Measurements from ENCODE around the gene LTBP3.

Gene LTBP3

DNA sequence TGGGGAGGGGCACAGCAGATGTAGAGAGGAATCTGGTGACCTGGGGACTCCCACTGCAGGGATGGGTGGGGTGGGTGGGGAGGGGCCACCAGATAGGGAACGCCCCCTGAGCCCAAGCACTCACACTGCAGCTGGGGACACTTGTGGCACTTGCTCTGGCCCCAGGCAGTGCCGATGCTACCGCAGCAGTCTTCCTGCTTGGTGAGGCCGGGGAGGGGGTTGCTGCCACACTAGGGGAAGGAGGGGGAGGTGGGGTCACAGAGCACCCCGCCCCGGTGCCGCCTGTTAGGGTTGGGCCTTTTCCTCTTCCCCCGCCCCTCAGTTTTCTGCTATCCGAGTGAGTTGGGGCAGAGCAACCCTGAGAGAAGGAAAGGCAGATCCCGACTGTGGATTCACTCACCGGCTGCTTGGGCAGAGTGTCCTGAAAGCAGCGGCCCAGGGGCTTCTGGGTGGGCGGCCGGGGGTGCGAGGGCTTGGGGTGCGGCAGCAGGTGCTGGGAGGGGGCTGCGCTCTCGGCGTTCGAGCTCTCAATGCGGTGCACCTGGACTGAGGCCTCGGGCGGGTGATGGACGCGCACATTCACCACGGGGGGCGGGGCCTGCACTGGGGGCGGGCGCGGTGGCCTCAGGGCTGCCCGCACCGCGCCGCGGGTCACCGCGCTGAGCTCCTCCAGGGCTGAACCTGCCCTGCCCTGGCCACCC is 4.7 kb downstream of the LTBP3 start:
- DNase-seq = no peak

DNA sequence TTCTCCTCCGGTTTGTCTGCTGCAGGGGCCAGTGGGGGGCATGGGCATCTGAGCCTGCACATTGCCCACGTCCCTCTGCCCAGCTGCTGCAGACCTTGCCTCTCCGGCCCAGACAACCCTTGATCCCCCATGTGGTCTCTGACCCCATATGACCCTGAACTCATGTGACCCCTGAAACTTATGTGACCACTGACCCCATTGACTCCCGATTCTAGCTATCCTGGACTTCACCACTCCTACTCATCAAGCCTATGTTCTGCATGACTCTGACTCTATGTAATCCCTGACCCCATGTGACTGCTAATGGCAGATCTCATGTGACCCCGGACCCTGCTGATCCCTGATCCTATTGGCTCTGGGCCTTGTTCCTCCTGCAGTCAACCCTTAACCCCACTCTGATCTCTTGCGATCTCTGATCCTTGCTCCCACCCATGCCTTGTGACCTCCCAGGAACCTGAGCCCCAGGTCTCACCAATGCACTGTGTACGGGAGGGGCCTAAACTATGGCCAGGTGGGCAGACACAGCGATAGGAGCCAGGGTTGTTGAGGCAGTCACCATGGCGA is 5.7 kb downstream of the LTBP3 start:
- DNase-seq = no peak

DNA sequence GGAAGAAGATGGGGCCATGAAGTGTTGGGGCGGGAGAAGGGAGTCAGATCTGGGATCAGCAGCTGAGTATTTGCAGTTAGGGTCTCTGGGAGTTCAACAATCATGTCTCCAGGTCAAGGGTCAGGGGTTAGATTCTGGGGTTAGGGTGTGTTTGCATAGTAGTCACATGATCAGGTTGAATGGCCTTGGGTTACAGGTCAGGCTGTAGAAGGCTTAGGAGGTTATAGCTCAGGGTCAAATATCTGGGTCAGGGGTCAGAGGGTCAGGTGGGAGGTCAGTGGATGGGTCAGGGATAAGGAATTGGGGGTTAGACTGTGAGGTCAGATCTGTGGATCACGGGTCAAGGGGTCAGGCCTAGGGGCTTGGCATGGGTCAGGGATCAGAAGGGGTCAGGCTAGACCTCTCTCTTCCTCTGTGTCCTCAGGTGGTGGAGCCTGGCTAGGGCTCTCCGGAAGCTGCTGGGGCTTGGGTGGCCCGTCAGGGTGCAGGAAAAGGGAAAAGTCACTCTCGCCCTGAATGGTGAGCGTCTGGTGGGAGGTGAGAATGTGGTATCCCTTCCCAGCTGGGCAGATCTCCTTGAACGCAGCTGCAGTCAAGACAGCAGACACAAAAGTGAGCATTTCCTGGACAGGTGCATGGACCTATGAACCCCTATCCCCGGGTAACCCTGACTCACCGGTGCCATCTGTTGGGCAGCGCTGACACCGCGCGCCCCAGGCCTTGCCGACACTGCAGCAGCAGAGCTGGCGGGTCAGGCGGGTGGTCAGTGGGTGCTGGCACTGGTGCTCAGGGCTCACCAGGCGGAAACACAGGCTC is 6.4 kb downstream of the LTBP3 start:
- no peak for DNase-seq

DNA sequence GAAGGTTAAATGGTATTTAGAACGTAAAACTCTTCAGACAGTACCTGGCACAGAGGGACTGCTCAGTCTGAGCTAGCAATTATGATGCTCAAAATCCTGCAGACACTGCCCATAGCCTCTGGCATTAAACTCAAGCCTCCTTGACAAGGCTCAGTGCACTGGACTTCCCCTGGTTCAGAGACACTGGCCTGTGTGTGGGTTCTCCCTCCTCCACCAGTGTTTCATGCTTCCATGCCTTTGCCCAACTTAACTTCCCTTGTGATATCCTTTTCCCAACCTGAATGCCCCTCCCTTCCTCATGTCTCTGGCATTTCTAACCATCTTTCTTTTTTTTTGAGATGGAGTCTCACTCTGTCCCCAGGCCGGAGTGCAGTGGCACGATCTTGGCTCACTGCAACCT is 9.1 kb downstream of the LTBP3 start:
- DNase-seq = no peak

DNA sequence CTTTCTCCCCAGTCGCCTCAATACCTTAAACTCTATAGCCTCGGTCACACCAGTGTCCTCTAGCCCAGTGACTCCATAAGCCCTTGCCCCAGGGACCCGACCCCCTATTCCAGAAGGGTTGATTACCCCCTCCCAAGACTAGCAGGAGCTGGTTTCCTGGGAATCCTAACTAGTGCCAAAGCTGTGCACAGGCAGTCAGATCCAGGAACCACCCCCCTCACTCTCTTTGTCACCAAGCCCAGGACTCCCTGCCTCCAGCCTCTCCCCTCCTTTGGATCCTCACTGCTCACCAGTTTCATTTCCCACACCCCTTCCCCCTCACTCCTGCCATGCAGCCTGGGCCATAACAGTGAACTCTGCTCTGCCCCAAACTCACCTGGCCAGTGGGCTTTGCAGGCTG is 9.8 kb downstream of the LTBP3 start:
- no peak for DNase-seq

DNA sequence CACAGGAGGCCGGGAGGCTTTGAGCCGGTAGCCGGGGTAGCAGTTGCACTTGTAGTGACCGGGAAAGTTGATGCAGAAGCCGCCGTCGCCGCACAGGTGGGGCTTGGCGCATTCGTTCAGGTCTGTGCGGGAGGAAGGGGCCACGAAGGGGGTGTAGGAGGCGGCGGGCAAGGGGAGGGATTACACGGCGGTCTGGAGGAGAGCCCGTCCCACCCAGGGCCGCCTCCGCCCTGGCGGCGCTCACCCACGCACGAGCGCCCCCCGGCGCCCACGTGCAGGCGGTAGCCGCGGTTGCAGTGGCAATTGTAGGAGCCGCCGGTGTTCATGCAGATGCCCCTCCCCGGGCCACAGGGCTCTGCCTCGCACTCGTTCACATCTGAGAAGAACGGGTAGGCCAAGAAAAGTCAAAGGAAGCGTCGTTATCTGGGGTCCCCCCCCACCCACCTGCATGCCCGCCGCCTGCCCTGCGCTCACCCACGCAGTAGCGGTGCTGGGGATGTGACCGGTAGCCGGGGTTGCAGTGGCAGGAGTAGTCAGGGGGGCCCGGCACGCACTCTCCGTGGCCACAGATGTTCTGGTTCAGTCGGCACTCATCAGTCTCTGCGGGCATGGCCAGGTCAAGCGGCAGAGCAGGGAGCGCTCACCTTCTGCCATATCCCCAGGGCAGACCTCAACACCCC is 10.6 kb downstream of the LTBP3 start:
- DNase-seq = no peak

DNA sequence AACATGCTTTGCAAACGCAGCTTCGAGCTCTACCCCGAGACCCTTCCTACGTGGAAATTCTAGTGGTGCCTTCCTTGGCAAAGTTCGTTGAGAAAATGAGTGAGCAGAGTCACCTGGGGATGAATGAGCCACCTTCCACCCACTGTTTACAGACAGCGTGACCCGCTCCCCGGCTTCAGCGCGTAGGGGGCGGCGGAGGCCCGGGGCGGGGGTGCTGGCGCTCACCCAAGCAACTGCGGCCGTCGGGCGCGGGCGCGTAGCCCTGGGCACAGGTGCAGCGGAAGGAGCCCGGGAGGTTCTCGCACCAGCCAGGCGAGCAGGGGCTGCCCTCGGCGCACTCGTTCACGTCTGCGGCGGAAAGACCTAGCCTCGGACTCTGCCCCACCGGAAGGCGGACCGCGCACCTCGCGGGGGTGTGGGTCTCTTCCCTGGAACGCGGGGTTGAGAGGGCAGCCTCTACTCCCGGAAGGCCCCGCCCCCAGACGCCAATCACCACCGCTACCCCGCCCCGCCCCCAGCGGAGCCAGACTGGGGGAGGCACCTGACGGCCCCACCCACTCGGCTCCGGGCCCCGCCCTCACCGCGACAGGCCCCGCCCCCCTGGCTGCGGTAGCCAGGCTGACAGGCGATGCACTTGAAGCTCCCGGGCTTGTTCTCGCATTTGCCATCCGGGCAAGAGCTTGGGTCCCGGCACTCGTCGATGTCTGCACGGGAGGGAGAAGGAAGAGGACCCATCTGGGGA is 11.8 kb downstream of the LTBP3 start:
- DNase-seq = peak; percentile 76

DNA sequence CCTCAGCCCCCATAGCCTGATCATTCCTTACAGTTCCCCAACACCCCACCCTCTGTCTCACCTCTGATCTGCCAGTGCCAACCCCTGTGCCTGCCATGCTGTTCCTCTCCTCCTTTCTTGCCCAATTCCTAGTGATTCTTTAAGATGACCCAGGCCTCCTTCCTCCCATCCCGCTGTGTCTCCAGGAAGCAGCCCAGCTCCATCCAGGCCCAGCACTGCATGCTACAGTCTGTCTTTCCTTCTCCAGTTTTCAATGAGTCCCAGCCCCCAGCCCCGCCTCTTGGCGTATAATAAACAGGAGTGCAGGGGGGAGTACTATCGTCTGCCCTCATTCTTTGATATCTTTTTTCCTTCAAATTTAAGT is 12.3 kb downstream of the LTBP3 start:
- DNase-seq = no peak

DNA sequence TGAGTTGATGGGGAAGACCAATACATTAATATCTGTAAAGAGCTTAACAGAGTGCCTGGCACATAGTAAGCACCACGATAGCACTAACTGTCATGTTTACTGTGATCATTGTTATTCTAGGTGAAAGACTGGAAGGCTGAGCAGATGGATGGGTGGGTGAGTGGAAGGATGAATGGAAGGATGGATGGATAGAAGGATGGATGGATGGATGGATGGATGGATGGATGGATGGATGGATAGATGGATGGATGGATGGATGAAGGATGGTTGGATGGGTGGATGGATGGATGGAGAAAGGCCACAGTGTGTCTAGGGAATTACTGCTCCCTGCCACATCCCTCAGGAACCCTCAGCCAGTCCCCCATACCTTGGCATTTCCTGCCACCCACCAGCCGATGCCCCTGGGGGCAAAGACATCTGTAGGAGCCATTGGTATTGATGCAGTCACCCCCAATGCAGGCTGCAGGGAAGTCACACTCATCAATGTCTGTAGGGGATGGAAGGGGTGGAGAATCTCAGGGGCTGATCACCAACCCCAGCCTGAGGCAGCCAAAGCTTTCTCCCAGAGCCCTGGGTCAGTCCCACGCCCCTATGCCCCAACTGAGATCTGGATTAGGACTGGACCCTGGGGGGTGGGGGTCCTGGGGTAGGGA is 15.3 kb downstream of the LTBP3 start:
- no peak for DNase-seq

DNA sequence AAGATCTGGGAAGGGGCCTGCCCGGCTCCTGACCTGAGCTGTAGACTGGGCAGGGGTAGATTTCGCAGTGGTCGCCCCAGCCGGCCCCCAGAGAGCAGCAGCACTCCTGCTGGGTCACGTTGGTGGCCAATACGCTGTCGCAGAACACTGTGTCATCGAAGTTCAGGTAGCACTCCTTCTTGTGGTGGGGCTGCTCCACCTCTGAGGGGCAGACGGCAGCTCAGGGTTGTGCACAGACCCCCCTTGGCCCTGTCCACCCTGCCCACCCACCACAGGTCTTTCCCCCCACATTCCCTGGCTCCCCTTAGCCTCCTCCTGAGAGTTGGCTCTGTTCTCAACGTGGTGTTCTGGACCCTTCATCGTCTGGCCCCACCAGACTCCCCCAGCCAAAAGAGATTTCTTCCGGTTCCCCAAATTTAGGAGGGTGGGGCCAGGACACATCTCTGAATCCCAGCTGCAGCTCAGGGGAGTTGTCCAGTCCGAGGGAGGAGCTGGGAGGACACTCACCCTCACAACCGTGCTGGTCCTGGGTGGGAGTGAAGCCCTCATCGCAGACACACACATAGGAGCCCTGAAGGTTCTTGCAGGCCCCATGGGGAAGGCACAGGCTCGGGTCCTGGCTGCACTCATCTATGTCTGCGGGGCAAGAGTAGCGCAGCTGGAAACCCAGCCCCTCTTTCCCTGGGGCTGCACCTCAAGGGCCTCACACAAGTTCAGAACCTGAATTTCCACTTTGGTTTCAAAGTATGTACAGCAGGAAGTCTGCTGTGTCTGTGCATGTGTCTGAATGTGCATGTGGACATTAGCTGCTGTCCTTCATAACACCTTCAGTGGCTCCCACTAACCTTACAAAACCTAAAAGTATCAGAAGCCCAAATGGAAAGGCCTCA is 16.8 kb downstream of the LTBP3 start:
- no peak for DNase-seq

DNA sequence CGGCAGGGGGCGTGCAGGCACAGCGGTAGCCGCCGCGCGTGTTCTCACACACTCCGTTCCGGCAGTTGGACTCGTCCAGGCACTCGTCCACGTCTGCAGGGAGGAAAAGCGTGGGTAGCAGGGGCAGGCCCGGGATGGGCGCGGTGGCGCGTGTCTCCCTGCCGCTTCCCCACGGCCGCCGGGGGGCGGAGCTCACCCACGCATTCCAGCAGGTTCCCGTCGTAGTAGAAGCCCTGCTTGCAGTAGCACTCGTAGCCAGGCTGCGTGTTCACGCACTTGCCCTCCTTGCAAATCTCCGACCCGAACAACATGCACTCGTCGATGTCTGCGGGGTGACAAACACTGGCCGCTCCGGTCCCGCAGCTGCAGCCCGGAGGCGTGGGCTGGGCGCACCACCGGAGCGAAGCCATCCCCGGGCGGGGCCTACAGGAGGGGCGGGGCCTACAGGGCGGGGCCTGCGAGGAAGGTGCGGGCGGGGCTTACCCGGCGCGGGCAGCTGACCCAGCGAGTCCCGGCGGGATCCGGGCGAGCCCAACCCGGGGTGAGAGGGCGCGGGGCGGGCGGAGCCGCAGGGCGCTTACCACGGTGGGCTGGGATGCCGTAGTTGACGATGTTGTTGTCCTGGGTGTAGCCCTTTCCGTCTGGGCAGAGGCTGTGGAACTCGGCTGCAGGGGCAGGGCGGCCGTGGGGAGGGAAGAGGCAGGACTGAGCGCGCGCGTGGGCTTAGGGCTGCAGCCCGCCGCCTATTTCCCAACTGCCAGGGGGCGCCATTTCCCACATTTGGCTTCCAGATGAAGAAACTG is 17.7 kb downstream of the LTBP3 start:
- DNase-seq = no peak

DNA sequence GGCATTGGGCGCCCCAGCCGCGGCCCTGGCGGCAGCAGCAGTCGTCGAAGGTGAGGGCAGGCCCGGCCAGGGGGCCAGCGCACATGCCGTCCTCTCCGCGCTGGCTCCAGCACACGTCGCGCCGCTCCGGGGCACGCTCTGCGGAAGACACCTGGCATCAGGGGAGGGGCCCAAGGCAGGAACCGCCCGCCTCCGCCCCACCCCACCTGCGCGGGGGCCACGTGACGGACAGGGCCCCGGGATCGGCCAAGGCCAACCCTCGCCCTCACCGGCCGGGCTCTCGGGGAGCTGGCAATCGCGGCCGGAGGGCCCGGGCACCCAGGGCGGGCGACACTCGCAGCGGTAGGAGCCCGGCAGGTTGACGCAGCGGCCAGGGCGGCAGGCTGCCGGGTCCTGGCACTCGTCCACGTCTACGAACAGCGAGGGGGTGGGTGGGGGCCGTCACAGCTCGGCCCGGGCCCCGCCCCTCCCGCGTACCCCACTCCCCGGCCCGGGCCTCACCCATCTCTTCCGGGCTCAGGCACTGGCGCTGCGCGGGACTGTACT is 18.3 kb downstream of the LTBP3 start:
- no peak for DNase-seq

DNA sequence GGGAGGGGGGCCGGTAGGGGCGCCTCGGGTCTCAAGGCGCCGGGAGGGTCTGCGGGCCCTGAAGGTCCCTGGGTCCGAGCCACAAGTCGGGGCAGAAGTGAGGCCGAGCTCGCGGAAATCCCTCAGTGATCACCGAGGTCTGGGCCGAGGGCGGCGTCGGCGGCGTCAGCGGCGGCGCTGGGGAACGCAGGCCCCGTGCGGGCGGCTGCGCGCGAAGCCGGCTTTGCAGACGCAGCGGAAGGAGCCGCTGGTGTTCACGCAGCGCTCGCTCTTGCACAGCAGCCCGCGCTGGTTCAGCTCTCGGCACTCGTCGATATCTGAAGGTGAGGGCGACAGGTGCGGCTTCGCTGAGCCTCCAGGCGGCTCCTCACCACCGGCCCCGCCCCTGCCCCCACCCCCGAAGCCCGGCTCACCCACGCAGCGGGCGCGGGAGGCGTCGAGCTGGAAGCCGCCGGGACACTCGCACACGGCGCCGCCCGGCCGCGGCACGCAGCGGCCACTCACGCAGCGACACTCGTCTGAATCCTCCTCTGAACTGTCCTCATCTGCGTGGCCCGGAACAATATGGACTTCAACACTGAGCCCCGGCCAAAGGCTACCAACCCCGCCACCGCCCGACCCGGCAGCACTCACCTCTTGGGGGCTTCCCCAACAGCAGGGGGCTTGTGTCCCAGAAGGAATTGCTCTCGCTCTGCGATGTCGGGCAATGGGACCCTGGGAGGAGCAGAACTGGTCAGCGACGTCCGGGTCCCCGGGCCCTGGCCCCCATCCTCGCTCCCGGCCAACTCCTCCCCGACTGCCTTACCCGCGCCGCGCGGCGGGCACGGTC is 19.0 kb downstream of the LTBP3 start:
- DNase-seq = no peak

DNA sequence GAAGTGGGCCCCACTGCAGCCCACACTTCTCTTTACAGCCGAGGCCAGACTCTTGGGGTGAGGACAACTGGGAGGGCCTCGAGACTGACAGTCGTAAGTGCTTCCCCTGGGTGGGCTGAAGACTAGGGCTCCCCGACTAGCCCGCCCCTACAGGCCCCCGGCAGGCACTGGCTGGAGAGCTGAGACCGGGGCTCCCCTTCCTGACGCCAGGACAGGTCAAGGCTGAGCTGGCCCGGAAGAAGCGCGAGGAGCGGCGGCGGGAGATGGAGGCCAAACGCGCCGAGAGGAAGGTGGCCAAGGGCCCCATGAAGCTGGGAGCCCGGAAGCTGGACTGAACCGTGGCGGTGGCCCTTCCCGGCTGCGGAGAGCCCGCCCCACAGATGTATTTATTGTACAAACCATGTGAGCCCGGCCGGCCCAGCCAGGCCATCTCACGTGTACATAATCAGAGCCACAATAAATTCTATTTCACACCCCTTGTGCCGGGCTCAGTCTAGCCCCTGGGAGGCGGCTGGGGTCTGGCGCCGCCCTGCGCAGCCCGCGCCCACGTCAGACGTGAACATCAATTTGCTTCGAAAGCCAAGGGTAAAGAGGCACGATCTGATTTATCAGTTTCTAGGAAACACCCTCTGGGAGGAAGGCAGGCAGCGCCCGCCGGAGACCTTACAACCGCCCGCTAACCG is 19.8 kb downstream of the LTBP3 start:
- DNase-seq = no peak

DNA sequence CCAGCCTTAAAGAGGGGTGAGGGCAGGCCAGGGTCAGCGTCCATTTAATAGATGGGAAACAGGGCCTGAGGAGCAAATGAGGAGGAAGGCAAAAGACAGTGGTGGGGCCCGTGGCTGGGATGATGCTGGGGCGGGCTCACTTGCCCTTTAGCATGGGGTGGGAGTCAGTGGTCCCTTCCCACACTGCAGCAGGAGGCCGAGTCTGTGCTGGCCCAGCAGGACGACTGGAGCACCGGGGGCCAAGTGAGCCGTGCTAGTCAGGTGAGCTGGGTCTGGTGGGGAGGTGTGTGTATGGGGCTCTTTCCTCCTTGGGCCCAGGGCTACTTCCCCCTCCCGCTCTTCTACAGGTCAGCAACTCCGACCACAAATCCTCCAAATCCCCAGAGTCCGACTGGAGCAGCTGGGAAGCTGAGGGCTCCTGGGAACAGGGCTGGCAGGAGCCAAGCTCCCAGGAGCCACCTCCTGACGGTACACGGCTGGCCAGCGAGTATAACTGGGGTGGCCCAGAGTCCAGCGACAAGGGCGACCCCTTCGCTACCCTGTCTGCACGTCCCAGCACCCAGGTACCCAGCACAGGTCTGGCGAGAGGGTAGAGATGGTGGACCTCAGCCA is 20.4 kb downstream of the LTBP3 start:
- no peak for DNase-seq

DNA sequence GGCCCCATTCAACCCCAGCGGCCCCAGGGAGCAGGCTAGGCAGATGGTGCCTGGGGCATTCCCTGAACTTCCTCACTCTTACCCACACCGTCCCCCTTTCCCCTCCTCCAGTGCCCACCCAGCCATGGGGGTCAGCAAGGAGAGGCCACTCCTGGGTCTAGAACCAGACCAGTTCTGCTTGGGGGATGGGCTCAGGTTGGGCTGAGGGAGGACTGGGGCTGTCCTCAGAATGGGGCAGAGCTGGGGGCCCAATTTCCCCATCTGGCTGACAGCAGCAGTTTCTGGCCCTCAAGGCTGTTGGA is 20.9 kb downstream of the LTBP3 start:
- no peak for DNase-seq

DNA sequence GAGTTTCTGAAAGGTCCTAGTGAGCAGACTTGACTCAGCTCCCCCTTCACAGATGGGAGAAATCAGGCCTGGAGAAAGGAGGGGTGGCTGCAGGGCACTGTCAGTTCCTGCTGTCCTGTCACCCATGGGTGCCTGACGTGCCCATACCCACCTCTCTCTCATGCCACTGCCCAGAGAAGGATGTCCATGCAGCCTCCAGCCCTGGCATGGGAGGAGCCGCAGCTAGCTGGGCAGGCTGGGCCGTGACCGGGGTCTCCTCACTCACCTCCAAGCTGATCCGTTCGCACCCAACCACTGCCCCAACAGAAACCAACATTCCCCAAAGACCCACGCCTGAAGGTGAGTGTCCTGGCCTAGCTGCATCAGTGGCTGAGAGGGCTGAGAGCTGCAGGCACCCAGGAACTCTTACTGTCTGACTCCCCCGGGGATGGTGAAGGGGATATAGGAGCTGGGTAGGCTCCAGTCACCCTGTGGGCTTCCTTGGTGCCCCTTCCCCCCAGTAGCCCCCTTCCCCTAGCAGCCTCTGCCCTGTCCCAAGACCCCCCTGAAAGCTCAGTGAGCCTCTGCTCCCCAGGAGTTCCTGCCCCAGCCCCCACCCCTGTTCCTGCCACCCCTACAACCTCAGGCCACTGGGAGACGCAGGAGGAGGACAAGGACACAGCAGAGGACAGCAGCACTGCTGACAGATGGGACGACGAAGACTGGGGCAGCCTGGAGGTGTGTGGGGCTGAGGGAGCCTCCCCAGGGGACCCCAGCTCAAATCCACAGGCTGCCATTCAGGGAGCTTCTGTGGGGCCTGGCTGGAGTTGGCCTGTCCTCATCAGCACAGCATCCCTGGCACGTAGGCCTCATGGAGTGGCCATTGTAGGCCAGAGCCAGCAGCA is 21.5 kb downstream of the LTBP3 start:
- no peak for DNase-seq

All from NCI-H2107 (cell line).